Astrocyte (in vitro differentiated cells and primary cell): Measurements from ENCODE around the gene BTNL9. TPM values are rescaled to one million over a fixed set of nuclear protein-coding genes. Genes with fewer than 3 reads are reported as not detected.

Experiments used
- DNase-seq: peaks from one replicate; pipeline ENCODE4 v3.0.0-alpha.2; 2010; ENCODE audit warnings: low read depth
- FAIRE-seq: peaks from 2 replicates; lab custom pipeline; 2011; peaks lifted over from hg19 to GRCh38; lab: Jason Lieb, UNC
- H2AFZ ChIP-seq: 2 replicates; pipeline ENCODE4 v1.6.0; 2012; ENCODE audit warnings: low read depth, low read length, inconsistent platforms
- H3K27ac ChIP-seq: 2 replicates; pipeline ENCODE4 v1.5.1; 2011; ENCODE audit warnings: low read depth, low read length, inconsistent platforms
- H3K27me3 ChIP-seq: 2 replicates; pipeline ENCODE4 v1.6.0; 2011; ENCODE audit warnings: low read length, inconsistent platforms; ENCODE audit not compliant: insufficient read depth
- H3K36me3 ChIP-seq: 2 replicates; pipeline ENCODE4 v1.5.1; 2011; ENCODE audit warnings: low read length, inconsistent platforms; ENCODE audit not compliant: insufficient read depth
- H3K4me1 ChIP-seq: 2 replicates; pipeline ENCODE4 v1.5.1; 2011; ENCODE audit warnings: low read length, inconsistent platforms; ENCODE audit not compliant: insufficient read depth
- H3K4me2 ChIP-seq: 2 replicates; pipeline ENCODE4 v1.6.0; 2012; ENCODE audit warnings: low read length, inconsistent platforms
- H3K4me3 ChIP-seq: 2 replicates; pipeline ENCODE4 v1.5.1; 2011; ENCODE audit warnings: low read depth, mild to moderate bottlenecking, low read length, inconsistent platforms; ENCODE audit not compliant: insufficient read depth
- H3K79me2 ChIP-seq: 2 replicates; pipeline ENCODE4 v1.6.0; 2012; ENCODE audit warnings: mild to moderate bottlenecking, low read length, inconsistent platforms; ENCODE audit not compliant: insufficient read depth
- H3K9ac ChIP-seq: 2 replicates; pipeline ENCODE4 v1.6.0; 2012; ENCODE audit warnings: mild to moderate bottlenecking, low read length, inconsistent platforms
- H3K9me3 ChIP-seq: 2 replicates; pipeline ENCODE4 v1.5.1; 2012; ENCODE audit warnings: low read depth, mild to moderate bottlenecking, low read length, inconsistent platforms; ENCODE audit not compliant: insufficient read depth
- H4K20me1 ChIP-seq: 2 replicates; pipeline ENCODE4 v1.6.0; 2012; ENCODE audit warnings: low read length, inconsistent platforms; ENCODE audit not compliant: insufficient read depth
- H3K27ac Mint-ChIP-seq: one replicate; pipeline ENCODE4 v1.8.0; 2021; ENCODE audit warnings: mild to moderate bottlenecking, mixed read lengths; ENCODE audit not compliant: unreplicated experiment
- H3K27me3 Mint-ChIP-seq: one replicate; pipeline ENCODE4 v1.8.0; 2021; ENCODE audit warnings: low read depth, mixed read lengths; ENCODE audit not compliant: unreplicated experiment
- H3K36me3 Mint-ChIP-seq: one replicate; pipeline ENCODE4 v1.8.0; 2021; ENCODE audit warnings: low read depth, mixed read lengths; ENCODE audit not compliant: unreplicated experiment
- H3K4me1 Mint-ChIP-seq: one replicate; pipeline ENCODE4 v1.8.0; 2021; ENCODE audit warnings: low read depth, mixed read lengths; ENCODE audit not compliant: unreplicated experiment
- H3K4me3 Mint-ChIP-seq: one replicate; pipeline ENCODE4 v1.8.0; 2021; ENCODE audit warnings: mild to moderate bottlenecking, moderate library complexity, mixed read lengths; ENCODE audit not compliant: unreplicated experiment
- H3K9me3 Mint-ChIP-seq: one replicate; pipeline ENCODE4 v1.8.0; 2021; ENCODE audit warnings: mild to moderate bottlenecking, mixed read lengths; ENCODE audit not compliant: unreplicated experiment
- CTCF ChIP-seq: IDR thresholded peaks from 2 replicates; pipeline ENCODE4 v1.5.1; 2011; ENCODE audit warnings: low read depth, mild to moderate bottlenecking, inconsistent platforms, low read length, moderate library complexity; ENCODE audit not compliant: insufficient read depth
- EZH2 ChIP-seq: IDR thresholded peaks from 2 replicates; pipeline ENCODE4 v1.6.1; 2012; ENCODE audit warnings: mild to moderate bottlenecking, low read length, inconsistent platforms; ENCODE audit not compliant: insufficient read depth
- total RNA-seq: library from RNA; stranded (reverse); gene quantifications from 2 replicates; pipeline ENCODE4 v1.2.1, GENCODE V29; 2021

The BTNL9 gene
- total RNA-seq, 1 donor from 2014 or later: not detected

GRCh38 chr5:181071257-181071656 lies 31.2 kb downstream of the BTNL9 start:
- H3K27ac ChIP-seq: no peak overlapping the region
- H3K4me3 Mint-ChIP-seq: no peak overlapping the region
- H3K9ac ChIP-seq: no peak overlapping the region
- H3K79me2 ChIP-seq: no peaks in the 10 kb centered on the region
- no peak overlapping the region for H3K4me3 ChIP-seq
- H4K20me1 ChIP-seq: no peaks in the 10 kb centered on the region
- peaks cover 6% of the 10 kb centered on the region for H3K9me3 ChIP-seq
- no peaks in the 10 kb centered on the region for H3K36me3 ChIP-seq
- peaks cover 4% of the 10 kb centered on the region for H3K9me3 Mint-ChIP-seq
- H3K36me3 Mint-ChIP-seq: no peaks in the 10 kb centered on the region
- TF ChIP-seq EZH2: no peak
- H3K27me3 Mint-ChIP-seq: peaks cover 35% of the 10 kb centered on the region
- FAIRE-seq (no peak), DNase-seq (no peak)
- H3K4me1 ChIP-seq: no peaks in the 10 kb centered on the region
- no peaks in the 10 kb centered on the region for H3K27me3 ChIP-seq
- no peak overlapping the region for H3K4me2 ChIP-seq
- no peak overlapping the region for H2AFZ ChIP-seq
- no peak overlapping the region for H3K27ac Mint-ChIP-seq
- no peaks in the 10 kb centered on the region for H3K4me1 Mint-ChIP-seq

GRCh38 chr5:181076920-181077319 lies 36.9 kb downstream of the BTNL9 start:
- Histone ChIP-seq H4K20me1 (no peaks in the 10 kb centered on the region), H3K9ac (no peak overlapping the region), H3K27ac (no peak overlapping the region), H3K4me1 (no peaks in the 10 kb centered on the region), H2AFZ (no peak overlapping the region), H3K79me2 (no peaks in the 10 kb centered on the region), H3K36me3 (no peaks in the 10 kb centered on the region), H3K27me3 (no peaks in the 10 kb centered on the region), H3K4me3 (no peak overlapping the region), H3K4me2 (no peak overlapping the region), H3K9me3 (peaks cover 6% of the 10 kb centered on the region)
- Mint-ChIP-seq H3K27ac (no peak overlapping the region), H3K36me3 (no peaks in the 10 kb centered on the region), H3K4me3 (no peak overlapping the region), H3K27me3 (peaks cover 29% of the 10 kb centered on the region), H3K4me1 (no peaks in the 10 kb centered on the region), H3K9me3 (peaks cover 4% of the 10 kb centered on the region)
- DNase-seq (no peak), FAIRE-seq (no peak)
- no peak for TF ChIP-seq EZH2
- TF ChIP-seq CTCF: no peak

GRCh38 chr5:181081989-181082388 lies 41.9 kb downstream of the BTNL9 start:
- no peak overlapping the region for H3K9ac ChIP-seq
- H3K4me3 ChIP-seq: no peak overlapping the region
- H3K79me2 ChIP-seq: no peaks in the 10 kb centered on the region
- no peak overlapping the region for H2AFZ ChIP-seq
- H3K9me3 Mint-ChIP-seq: peaks cover 3% of the 10 kb centered on the region
- TF ChIP-seq CTCF: no peak
- no peak for TF ChIP-seq EZH2
- peaks cover 55% of the 10 kb centered on the region for H3K27me3 Mint-ChIP-seq
- H3K36me3 Mint-ChIP-seq: peaks cover 1% of the 10 kb centered on the region
- H3K4me3 Mint-ChIP-seq: no peak overlapping the region
- H3K27me3 ChIP-seq: no peaks in the 10 kb centered on the region
- no peaks in the 10 kb centered on the region for H3K4me1 ChIP-seq
- H3K27ac Mint-ChIP-seq: no peak overlapping the region
- FAIRE-seq (no peak), DNase-seq (no peak)
- H3K4me1 Mint-ChIP-seq: no peaks in the 10 kb centered on the region
- H4K20me1 ChIP-seq: no peaks in the 10 kb centered on the region
- no peaks in the 10 kb centered on the region for H3K36me3 ChIP-seq
- H3K4me2 ChIP-seq: no peak overlapping the region
- no peaks in the 10 kb centered on the region for H3K9me3 ChIP-seq
- H3K27ac ChIP-seq: no peak overlapping the region
